Activated T-helper 9 cell treated with anti-CD3 and anti-CD28 coated beads, Interleukin-2, amount 50 U/mL, for 16 hours (primary cell): ENCODE measurements around the gene KRTAP5-9.
"Not testable (repeated sequence)": the region's sequence is repeated elsewhere in the genome, so short reads cannot be mapped to it uniquely, and the experiment has no call there.

ENCODE experiments used
- DNase-seq: peaks from one replicate; pipeline ENCODE4 v3.0.0-alpha.2; 2020; ENCODE audit warnings: low read depth

The KRTAP5-9 gene

GRCh38 chr11:71548120-71548519 is at the start of gene KRTAP5-9:
KRTAP5-9 (plus strand) TSS chr11:71548420; CDS start chr11:71548658, 238 bp downstream.
- no peak for DNase-seq

GRCh38 chr11:71499125-71499524 is 49.1 kb upstream of the KRTAP5-9 start:
- no peak for DNase-seq

GRCh38 chr11:71499546-71499945 is 48.7 kb upstream of the KRTAP5-9 start:
- no peak for DNase-seq

- DNase-seq, result no peak
Measured at GRCh38 chr11:71500601-71501021, 47.6 kb upstream of the KRTAP5-9 start.

- no peak for DNase-seq
Measured at GRCh38 chr11:71501071-71501985, 46.9 kb upstream of the KRTAP5-9 start.

- DNase-seq, result no peak
Measured at GRCh38 chr11:71502026-71502425, 46.2 kb upstream of the KRTAP5-9 start.

- DNase-seq, result no peak
Measured at GRCh38 chr11:71502871-71503435, 45.3 kb upstream of the KRTAP5-9 start.

- no peak for DNase-seq
Measured at GRCh38 chr11:71504531-71504930, 43.7 kb upstream of the KRTAP5-9 start.

GRCh38 chr11:71505001-71505400 is 43.2 kb upstream of the KRTAP5-9 start:
- DNase-seq, result no peak

- DNase-seq, result no peak
Measured at GRCh38 chr11:71505781-71506180, 42.4 kb upstream of the KRTAP5-9 start.

GRCh38 chr11:71507102-71507501 is 41.1 kb upstream of the KRTAP5-9 start:
- DNase-seq, result no peak

- DNase-seq, result no peak
Measured at GRCh38 chr11:71518506-71519471, 29.4 kb upstream of the KRTAP5-9 start.

GRCh38 chr11:71519546-71519945 is 28.7 kb upstream of the KRTAP5-9 start:
- DNase-seq, result no peak

- DNase-seq, result no peak
Measured at GRCh38 chr11:71525188-71525937, 22.9 kb upstream of the KRTAP5-9 start.

- DNase-seq, result no peak
Measured at GRCh38 chr11:71525938-71526495, 22.2 kb upstream of the KRTAP5-9 start.

GRCh38 chr11:71526796-71527575 is 21.2 kb upstream of the KRTAP5-9 start, which contains the start of gene KRTAP5-7:
KRTAP5-7 (plus strand) TSS chr11:71527267; CDS start chr11:71527301, 34 bp downstream.
- not testable (repeated sequence) for DNase-seq

GRCh38 chr11:71527576-71528210 is 20.5 kb upstream of the KRTAP5-9 start:
- no peak for DNase-seq

- no peak for DNase-seq
Measured at GRCh38 chr11:71530602-71531001, 17.6 kb upstream of the KRTAP5-9 start.

- no peak for DNase-seq
Measured at GRCh38 chr11:71532036-71532610, 16.1 kb upstream of the KRTAP5-9 start.
